ACHN (cell line): ENCODE results near the gene AUTS2.

Experiments used
- DNase-seq: peaks from one replicate; pipeline ENCODE4 v3.0.0-alpha.2; 2015
- in situ Hi-C: cut with HindIII; loops from 2 replicates; pipeline ENCODE4 v1.10.0; 2017; ENCODE audit warnings: low sequenced_read_pairs, low pct_ligation_motif_present, low pct_unique_long_range_greater_than_20kb

The AUTS2 gene

GRCh38 chr7:70599446-70600190, 1001.3 kb downstream of the AUTS2 start:
- in situ Hi-C loops = no loop called here
- DNase-seq = no peak

GRCh38 chr7:70600993-70601392, 1002.7 kb downstream of the AUTS2 start:
- in situ Hi-C loops = no loop called here
- DNase-seq = no peak

GRCh38 chr7:70602117-70602516, 1003.8 kb downstream of the AUTS2 start:
- DNase-seq = no peak
- in situ Hi-C loops = no loop called here

GRCh38 chr7:70607281-70607680, 1009.0 kb downstream of the AUTS2 start:
- no peak for DNase-seq
- in situ Hi-C loops = no loop called here

GRCh38 chr7:70607759-70608158, 1009.5 kb downstream of the AUTS2 start:
- in situ Hi-C loops = no loop called here
- no peak for DNase-seq

GRCh38 chr7:70608229-70608628, 1010.0 kb downstream of the AUTS2 start:
- in situ Hi-C loops = no loop called here
- DNase-seq = no peak

GRCh38 chr7:70612811-70613210, 1014.5 kb downstream of the AUTS2 start:
- DNase-seq = no peak
- in situ Hi-C loops = no loop called here

GRCh38 chr7:70614237-70615045, 1016.2 kb downstream of the AUTS2 start:
- DNase-seq = no peak
- in situ Hi-C loops = no loop called here

- in situ Hi-C loops = no loop called here
- no peak for DNase-seq
Measured at GRCh38 chr7:70615066-70615606, 1016.9 kb downstream of the AUTS2 start.

- in situ Hi-C loops = no loop called here
- no peak for DNase-seq
Measured at GRCh38 chr7:70616211-70616610, 1017.9 kb downstream of the AUTS2 start.

- no peak for DNase-seq
- in situ Hi-C loops = no loop called here
Measured at GRCh38 chr7:70616821-70617220, 1018.5 kb downstream of the AUTS2 start.

GRCh38 chr7:70618020-70618551, 1019.8 kb downstream of the AUTS2 start:
- in situ Hi-C loops = no loop called here
- DNase-seq = no peak

- in situ Hi-C loops = no loop called here
- DNase-seq = no peak
Measured at GRCh38 chr7:70619130-70619529, 1020.9 kb downstream of the AUTS2 start.

GRCh38 chr7:70619659-70620058, 1021.4 kb downstream of the AUTS2 start:
- in situ Hi-C loops = no loop called here
- no peak for DNase-seq

- in situ Hi-C loops = no loop called here
Measured at GRCh38 chr7:70620333-70621055, 1022.2 kb downstream of the AUTS2 start.

GRCh38 chr7:70621954-70622600, 1023.8 kb downstream of the AUTS2 start:
- no peak for DNase-seq
- in situ Hi-C loops = no loop called here

More at GRCh38 chr7:70620333-70621055, 1022.2 kb downstream of the AUTS2 start:
- DNase-seq = no peak

GRCh38 chr7:70622936-70623335, 1024.7 kb downstream of the AUTS2 start:
- no peak for DNase-seq

GRCh38 chr7:70624500-70625103, 1026.3 kb downstream of the AUTS2 start:
- no peak for DNase-seq
- in situ Hi-C loops = no loop called here

More at GRCh38 chr7:70622936-70623335, 1024.7 kb downstream of the AUTS2 start:
- in situ Hi-C loops = no loop called here
